ENCODE results near the gene MBP.

MBP gene

DNA sequence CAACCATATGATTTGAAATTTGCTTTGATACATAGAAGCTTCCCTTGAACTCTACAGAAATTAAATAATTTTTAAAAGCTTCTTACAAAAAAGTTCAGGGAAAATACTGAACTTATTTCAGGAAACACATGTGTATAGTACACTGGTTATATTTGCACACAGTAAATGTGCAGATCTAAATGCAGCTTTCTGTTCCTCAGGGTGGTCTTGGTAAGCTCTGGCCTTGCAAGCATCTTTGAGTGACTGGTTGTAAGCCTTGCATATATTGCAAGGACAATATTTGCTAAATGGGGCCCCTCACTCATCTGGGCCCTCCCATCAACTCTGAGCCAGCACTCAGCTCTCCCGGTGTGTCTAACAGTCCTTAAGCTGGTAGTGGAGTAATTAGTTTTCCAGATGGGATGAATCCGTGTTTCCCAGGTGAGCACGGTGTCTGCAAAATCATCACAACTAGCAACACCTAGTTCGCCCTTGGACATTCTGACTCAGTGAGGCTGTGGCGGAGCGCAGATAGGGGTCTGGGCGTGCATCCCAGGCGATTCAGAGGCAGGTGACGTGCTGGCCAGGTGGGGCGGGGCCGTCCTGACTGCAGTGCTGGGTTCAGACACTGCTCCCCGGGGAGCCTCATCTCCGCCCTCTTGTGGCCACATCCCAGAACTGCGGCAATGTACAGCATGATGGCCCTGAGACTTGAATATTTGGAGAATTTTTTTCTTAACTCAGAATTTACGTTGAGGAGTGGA is 149.6 kb downstream of the MBP start:
- peaks cover 0 to 9% (median 0%) of the 10 kb centered on the region in 5 donors for H3K36me3 ChIP-seq (ENCODE audit: control insufficient read depth in 5 of 5, insufficient read depth in 5 of 5, low read length in 5 of 5)
- no peak overlapping the region for H3K9ac ChIP-seq (ENCODE audit: low read length in 5 of 5)
- peak overlapping the region in 1 of 5 donors; percentile 41 for H3K4me3 ChIP-seq (ENCODE audit: low read depth in 1 of 5, low read length in 5 of 5)
- peaks cover 4 to 38% (median 34%) of the 10 kb centered on the region in 5 donors for H3K4me1 ChIP-seq (ENCODE audit: control insufficient read depth in 5 of 5, insufficient read depth in 5 of 5, low read length in 5 of 5)
- no peaks in the 10 kb centered on the region for H3K27me3 ChIP-seq (ENCODE audit: control insufficient read depth in 5 of 5, insufficient read depth in 4 of 5, low read length in 5 of 5)
- H3K27ac ChIP-seq (ENCODE audit: low read depth, low read length) = no peak overlapping the region
- H3K9me3 ChIP-seq (ENCODE audit: control insufficient read depth in 5 of 5, low read length in 5 of 5) = no peaks in the 10 kb centered on the region

DNA sequence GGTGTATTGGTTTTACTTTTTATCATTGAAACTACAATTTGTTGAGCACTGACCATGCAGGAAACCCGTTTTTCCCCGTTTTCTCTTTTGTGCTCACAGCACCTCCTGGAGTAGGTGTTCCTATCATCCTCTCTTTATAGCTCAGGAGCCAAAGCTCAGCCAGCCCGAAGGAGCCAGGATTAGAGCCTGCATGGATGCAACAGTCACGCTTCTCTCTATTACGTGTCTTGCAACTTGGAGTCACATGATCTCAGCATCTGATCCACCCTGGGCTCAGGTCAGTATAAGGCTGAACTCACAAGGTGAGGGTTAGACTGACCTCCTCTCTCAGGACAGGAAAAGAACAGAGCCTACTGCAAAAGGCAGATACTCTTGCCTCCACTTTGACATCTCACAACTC is 150.5 kb downstream of the MBP start:
- Histone ChIP-seq H3K27me3 (ENCODE audit: control insufficient read depth in 5 of 5, insufficient read depth in 4 of 5, low read length in 5 of 5) (no peaks in the 10 kb centered on the region), H3K36me3 (ENCODE audit: control insufficient read depth in 5 of 5, insufficient read depth in 5 of 5, low read length in 5 of 5) (peaks cover 0 to 11% (median 0%) of the 10 kb centered on the region in 5 donors), H3K4me3 (ENCODE audit: low read depth in 1 of 5, low read length in 5 of 5) (no peak overlapping the region), H3K9me3 (ENCODE audit: control insufficient read depth in 5 of 5, low read length in 5 of 5) (no peaks in the 10 kb centered on the region), H3K4me1 (ENCODE audit: control insufficient read depth in 5 of 5, insufficient read depth in 5 of 5, low read length in 5 of 5) (peaks cover 4 to 38% (median 34%) of the 10 kb centered on the region in 5 donors), H3K9ac (ENCODE audit: low read length in 5 of 5) (no peak overlapping the region), H3K27ac (ENCODE audit: low read depth, low read length) (peak overlapping the region; percentile 46)

DNA sequence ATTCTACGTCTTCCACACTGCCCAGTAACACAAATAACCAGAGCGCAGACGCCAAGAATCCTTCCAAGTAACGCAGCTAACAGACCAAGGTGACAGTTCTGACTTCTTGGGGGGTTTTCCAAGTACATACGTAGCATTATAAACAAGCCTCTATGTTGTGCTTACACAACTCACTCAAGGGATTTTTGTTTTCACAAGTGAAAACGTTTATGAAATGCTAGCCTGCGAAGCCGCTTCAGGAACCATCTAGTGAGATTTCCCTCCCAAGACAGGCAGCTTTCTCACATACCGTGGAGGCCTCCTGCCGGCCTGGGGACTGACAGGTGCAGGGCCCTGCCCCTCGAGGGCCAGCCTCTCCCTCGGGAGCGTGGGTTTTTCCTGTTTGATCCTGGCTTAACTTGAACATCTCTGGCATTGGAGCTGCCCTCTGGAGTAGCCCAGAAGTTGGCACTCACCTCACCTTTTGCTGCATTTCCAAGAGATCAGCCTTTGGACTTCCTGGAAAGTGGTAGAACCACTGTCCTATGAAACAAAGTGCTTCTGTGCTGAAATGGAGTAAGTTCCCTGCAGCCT is 151.1 kb downstream of the MBP start:
- Histone ChIP-seq H3K27me3 (ENCODE audit: control insufficient read depth in 5 of 5, insufficient read depth in 4 of 5, low read length in 5 of 5) (no peaks in the 10 kb centered on the region), H3K9ac (ENCODE audit: low read length in 5 of 5) (no peak overlapping the region), H3K36me3 (ENCODE audit: control insufficient read depth in 5 of 5, insufficient read depth in 5 of 5, low read length in 5 of 5) (peaks cover 0 to 11% (median 0%) of the 10 kb centered on the region in 5 donors), H3K4me3 (ENCODE audit: low read depth in 1 of 5, low read length in 5 of 5) (peak overlapping the region in 1 of 5 donors; percentile 12), H3K9me3 (ENCODE audit: control insufficient read depth in 5 of 5, low read length in 5 of 5) (no peaks in the 10 kb centered on the region), H3K27ac (ENCODE audit: low read depth, low read length) (peak overlapping the region; percentile 46), H3K4me1 (ENCODE audit: control insufficient read depth in 5 of 5, insufficient read depth in 5 of 5, low read length in 5 of 5) (peaks cover 4 to 36% (median 34%) of the 10 kb centered on the region in 5 donors)

DNA sequence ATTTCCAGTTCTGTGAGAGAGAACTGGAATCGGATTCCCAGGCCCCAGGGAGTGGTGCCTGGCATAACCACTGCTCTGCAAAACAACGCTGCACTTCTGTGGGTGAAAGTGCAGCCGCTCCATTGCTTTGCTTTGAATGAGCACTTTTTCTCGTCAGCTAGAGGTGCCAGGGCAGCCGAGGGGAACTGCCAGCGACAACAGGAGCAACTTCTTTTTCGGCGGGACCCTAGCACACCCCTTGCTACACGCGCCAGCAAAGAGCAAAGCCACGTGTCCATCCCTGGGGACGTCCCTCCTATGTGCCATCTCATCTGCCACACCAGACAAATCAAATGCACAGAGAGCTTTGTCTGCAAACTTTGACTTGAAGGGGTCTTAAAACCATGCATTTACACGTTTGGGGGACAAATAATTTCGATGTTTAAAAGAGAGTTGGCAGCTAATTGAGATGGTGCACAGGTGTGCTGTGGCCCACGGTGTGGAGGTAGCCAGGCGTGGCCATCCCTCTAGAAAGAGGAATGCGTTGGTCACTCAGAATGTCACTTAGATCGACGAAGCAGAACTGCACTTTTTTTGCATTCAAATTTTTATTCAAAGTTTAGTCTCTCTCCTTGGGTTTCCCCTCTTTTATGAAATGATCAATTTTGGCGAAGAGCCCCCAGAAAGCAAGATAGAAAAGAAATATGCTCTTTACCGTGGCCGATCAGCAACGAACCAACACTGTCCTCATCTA is 151.8 kb downstream of the MBP start:
- Histone ChIP-seq H3K27me3 (ENCODE audit: control insufficient read depth in 5 of 5, insufficient read depth in 4 of 5, low read length in 5 of 5) (no peaks in the 10 kb centered on the region), H3K4me1 (ENCODE audit: control insufficient read depth in 5 of 5, insufficient read depth in 5 of 5, low read length in 5 of 5) (peaks cover 4 to 36% (median 32%) of the 10 kb centered on the region in 5 donors), H3K9ac (ENCODE audit: low read length in 5 of 5) (no peak overlapping the region), H3K4me3 (ENCODE audit: low read depth in 1 of 5, low read length in 5 of 5) (peak overlapping the region; percentile 10 to 51 (median 40)), H3K36me3 (ENCODE audit: control insufficient read depth in 5 of 5, insufficient read depth in 5 of 5, low read length in 5 of 5) (peaks cover 0 to 11% (median 0%) of the 10 kb centered on the region in 5 donors), H3K9me3 (ENCODE audit: control insufficient read depth in 5 of 5, low read length in 5 of 5) (no peaks in the 10 kb centered on the region), H3K27ac (ENCODE audit: low read depth, low read length) (peak overlapping the region; percentile 46)

DNA sequence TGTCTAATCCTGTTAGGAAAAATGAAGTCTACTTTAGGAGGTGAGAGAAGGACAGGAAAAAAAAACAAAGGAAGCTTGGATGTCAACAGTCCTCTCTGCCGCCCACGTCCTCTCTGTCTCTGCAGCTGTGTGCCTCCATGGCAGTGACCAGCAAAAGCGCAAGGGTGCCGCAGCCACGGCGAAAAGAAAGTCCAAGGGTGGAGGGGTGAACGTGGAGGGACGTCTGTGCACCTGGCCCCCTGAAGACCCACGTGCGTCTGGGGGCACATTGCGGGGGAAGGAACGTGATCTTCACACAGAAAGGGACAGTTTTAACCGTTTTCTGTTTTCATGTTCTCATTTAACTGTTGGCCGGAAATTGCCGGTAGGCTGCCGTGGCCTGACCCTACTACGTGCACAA is 152.7 kb downstream of the MBP start:
- H3K4me3 ChIP-seq (ENCODE audit: low read depth in 1 of 5, low read length in 5 of 5) = peak overlapping the region in 1 of 5 donors; percentile 17
- no peaks in the 10 kb centered on the region for H3K27me3 ChIP-seq (ENCODE audit: control insufficient read depth in 5 of 5, insufficient read depth in 4 of 5, low read length in 5 of 5)
- H3K9ac ChIP-seq (ENCODE audit: low read length in 5 of 5) = no peak overlapping the region
- H3K36me3 ChIP-seq (ENCODE audit: control insufficient read depth in 5 of 5, insufficient read depth in 5 of 5, low read length in 5 of 5) = peaks cover 0 to 11% (median 0%) of the 10 kb centered on the region in 5 donors
- H3K9me3 ChIP-seq (ENCODE audit: control insufficient read depth in 5 of 5, low read length in 5 of 5) = no peaks in the 10 kb centered on the region
- no peak overlapping the region for H3K27ac ChIP-seq (ENCODE audit: low read depth, low read length)
- peaks cover 4 to 36% (median 32%) of the 10 kb centered on the region in 5 donors for H3K4me1 ChIP-seq (ENCODE audit: control insufficient read depth in 5 of 5, insufficient read depth in 5 of 5, low read length in 5 of 5)

DNA sequence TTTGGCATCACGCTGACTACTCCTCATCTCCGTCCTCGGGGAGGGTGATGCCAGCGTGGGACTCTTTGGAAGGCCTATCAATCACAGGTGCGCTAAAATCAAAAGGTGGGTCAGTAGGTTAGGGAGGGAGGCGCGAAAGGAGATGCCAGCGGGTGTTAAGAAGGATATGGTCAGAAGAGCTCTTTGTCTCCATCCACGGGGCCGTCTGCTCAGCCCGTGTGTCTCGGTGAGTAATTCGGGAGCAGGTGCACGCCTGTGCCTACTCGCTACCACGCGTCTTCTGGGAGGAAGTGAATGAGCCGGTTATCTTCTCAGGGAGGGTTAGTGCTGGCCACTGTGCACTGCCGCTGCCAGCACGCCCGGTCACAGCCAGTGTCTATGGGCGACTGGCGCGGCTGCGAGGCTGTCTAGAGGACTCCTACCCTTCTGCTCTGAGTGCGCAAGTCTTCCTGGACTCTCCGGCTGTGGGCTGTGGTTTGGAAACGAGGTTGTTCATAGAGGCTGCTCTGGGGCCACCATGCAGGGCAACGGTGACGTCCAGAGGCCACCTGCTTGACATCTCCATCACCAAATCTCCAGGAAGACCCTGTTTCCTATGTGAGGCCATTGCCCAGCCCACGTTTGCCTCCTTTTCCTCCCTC is 153.4 kb downstream of the MBP start:
- Histone ChIP-seq H3K9ac (ENCODE audit: low read length in 5 of 5) (no peak overlapping the region), H3K27ac (ENCODE audit: low read depth, low read length) (no peak overlapping the region), H3K9me3 (ENCODE audit: control insufficient read depth in 5 of 5, low read length in 5 of 5) (no peaks in the 10 kb centered on the region), H3K4me3 (ENCODE audit: low read depth in 1 of 5, low read length in 5 of 5) (no peak overlapping the region), H3K4me1 (ENCODE audit: control insufficient read depth in 5 of 5, insufficient read depth in 5 of 5, low read length in 5 of 5) (peaks cover 4 to 36% (median 32%) of the 10 kb centered on the region in 5 donors), H3K27me3 (ENCODE audit: control insufficient read depth in 5 of 5, insufficient read depth in 4 of 5, low read length in 5 of 5) (no peaks in the 10 kb centered on the region), H3K36me3 (ENCODE audit: control insufficient read depth in 5 of 5, insufficient read depth in 5 of 5, low read length in 5 of 5) (peaks cover 0 to 11% (median 0%) of the 10 kb centered on the region in 5 donors)

DNA sequence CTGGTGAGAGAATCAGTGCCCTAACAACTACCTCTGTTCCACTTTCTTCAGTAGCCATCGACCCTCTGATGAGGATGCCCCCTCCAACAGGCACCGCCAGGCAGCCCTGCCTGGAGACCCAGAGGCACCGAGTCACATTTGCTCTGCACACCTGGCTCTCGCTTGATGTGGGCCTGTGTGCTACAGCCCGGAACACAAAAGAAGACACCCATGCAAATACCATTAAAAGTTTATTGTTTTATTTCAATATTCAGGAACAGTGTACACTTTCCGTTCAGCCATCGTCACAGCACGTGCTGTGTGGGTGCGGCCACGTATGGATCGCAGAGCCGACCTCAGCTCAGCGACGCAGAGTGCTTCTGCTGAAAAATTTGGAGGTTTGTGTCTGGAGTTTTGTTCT is 154.0 kb downstream of the MBP start:
- Histone ChIP-seq H3K27ac (ENCODE audit: low read depth, low read length) (no peak overlapping the region), H3K27me3 (ENCODE audit: control insufficient read depth in 5 of 5, insufficient read depth in 4 of 5, low read length in 5 of 5) (no peaks in the 10 kb centered on the region), H3K36me3 (ENCODE audit: control insufficient read depth in 5 of 5, insufficient read depth in 5 of 5, low read length in 5 of 5) (peaks cover 0 to 16% (median 2%) of the 10 kb centered on the region in 5 donors), H3K4me1 (ENCODE audit: control insufficient read depth in 5 of 5, insufficient read depth in 5 of 5, low read length in 5 of 5) (peaks cover 4 to 34% (median 32%) of the 10 kb centered on the region in 5 donors), H3K9ac (ENCODE audit: low read length in 5 of 5) (no peak overlapping the region), H3K4me3 (ENCODE audit: low read depth in 1 of 5, low read length in 5 of 5) (no peak overlapping the region), H3K9me3 (ENCODE audit: control insufficient read depth in 5 of 5, low read length in 5 of 5) (no peaks in the 10 kb centered on the region)

DNA sequence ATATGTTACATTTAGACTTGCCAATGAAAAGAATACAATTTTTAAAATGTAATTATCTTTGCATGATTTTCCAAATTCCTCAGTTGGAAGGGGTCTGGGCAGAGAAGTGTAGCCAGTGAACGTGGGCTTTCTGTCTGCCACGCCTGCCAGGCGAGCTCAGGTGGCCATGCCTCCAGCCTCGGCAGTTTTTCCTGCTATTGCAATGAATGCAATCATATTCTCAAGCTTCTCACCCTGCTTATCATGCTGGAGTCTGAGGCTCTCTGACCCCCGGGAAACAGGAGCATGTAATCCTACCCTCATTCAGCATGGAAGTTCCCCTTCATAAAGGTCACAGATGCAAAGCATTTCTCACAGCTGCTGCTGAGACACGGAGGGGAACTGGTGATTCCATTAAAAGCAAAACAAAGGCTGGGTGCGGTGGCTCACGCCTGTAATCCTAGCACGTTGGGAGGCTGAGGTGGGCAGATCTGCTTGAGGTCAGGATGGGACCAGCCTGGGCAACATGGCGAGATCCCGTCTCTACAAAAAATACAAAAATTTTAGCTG is 154.8 kb downstream of the MBP start:
- peaks cover 4 to 26% (median 24%) of the 10 kb centered on the region in 5 donors for H3K4me1 ChIP-seq (ENCODE audit: control insufficient read depth in 5 of 5, insufficient read depth in 5 of 5, low read length in 5 of 5)
- H3K27ac ChIP-seq (ENCODE audit: low read depth, low read length) = no peak overlapping the region
- no peaks in the 10 kb centered on the region for H3K9me3 ChIP-seq (ENCODE audit: control insufficient read depth in 5 of 5, low read length in 5 of 5)
- H3K9ac ChIP-seq (ENCODE audit: low read length in 5 of 5) = no peak overlapping the region
- H3K27me3 ChIP-seq (ENCODE audit: control insufficient read depth in 5 of 5, insufficient read depth in 4 of 5, low read length in 5 of 5) = no peaks in the 10 kb centered on the region
- H3K4me3 ChIP-seq (ENCODE audit: low read depth in 1 of 5, low read length in 5 of 5) = no peak overlapping the region
- peaks cover 0 to 18% (median 2%) of the 10 kb centered on the region in 5 donors for H3K36me3 ChIP-seq (ENCODE audit: control insufficient read depth in 5 of 5, insufficient read depth in 5 of 5, low read length in 5 of 5)

DNA sequence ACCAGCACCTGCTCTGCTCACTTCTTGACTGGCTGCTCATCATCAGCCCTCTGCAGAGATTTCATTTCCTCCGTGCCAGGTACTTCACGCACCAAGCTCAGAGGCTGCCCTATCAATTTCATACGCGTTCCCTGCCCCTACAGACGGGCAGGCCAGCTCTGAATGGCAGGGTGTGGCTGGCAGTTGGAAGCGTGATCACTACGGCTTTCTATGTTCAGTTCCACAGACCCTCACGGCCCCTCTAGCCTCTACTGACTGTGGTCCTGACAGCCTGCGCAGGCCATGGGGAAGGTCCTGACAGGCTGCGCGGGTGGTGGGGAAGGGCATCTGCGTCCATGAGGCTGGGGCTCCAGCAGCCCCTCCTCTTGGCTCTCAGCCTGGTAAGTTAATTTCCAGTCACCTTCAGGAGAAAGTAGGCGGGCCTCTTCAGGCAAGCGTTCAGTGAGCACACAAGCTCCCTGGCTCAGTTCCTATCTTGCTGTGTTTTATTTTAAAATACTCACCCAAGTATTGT is 155.4 kb downstream of the MBP start:
- Histone ChIP-seq H3K4me3 (ENCODE audit: low read depth in 1 of 5, low read length in 5 of 5) (no peak overlapping the region), H3K9me3 (ENCODE audit: control insufficient read depth in 5 of 5, low read length in 5 of 5) (no peaks in the 10 kb centered on the region), H3K4me1 (ENCODE audit: control insufficient read depth in 5 of 5, insufficient read depth in 5 of 5, low read length in 5 of 5) (peaks cover 4 to 24% (median 24%) of the 10 kb centered on the region in 5 donors), H3K36me3 (ENCODE audit: control insufficient read depth in 5 of 5, insufficient read depth in 5 of 5, low read length in 5 of 5) (peaks cover 0 to 19% (median 2%) of the 10 kb centered on the region in 5 donors), H3K27ac (ENCODE audit: low read depth, low read length) (no peak overlapping the region), H3K9ac (ENCODE audit: low read length in 5 of 5) (no peak overlapping the region), H3K27me3 (ENCODE audit: control insufficient read depth in 5 of 5, insufficient read depth in 4 of 5, low read length in 5 of 5) (no peaks in the 10 kb centered on the region)

All from subcutaneous abdominal adipose tissue (tissue), 5 donors.